H7 (cell line): ENCODE measurements around the gene TMEM95. TPM values are rescaled to one million over a fixed set of nuclear protein-coding genes. Genes with fewer than 3 reads are reported as not detected.
"Not testable (repeated sequence)": the region's sequence is repeated elsewhere in the genome, so short reads cannot be mapped to it uniquely, and the experiment has no call there.

Experiments
- DNase-seq: peaks from one replicate; pipeline ENCODE4 v3.0.0; 2012
- H3K27me3 ChIP-seq: 2 replicates; pipeline ENCODE4 v1.6.0; 2011; ENCODE audit warnings: mild to moderate bottlenecking, low read length; ENCODE audit not compliant: control insufficient read depth, insufficient read depth
- H3K36me3 ChIP-seq: replicated peaks from 2 replicates; pipeline ENCODE4 v1.5.1; 2011; ENCODE audit warnings: low read length; ENCODE audit not compliant: control insufficient read depth, insufficient read depth
- H3K4me3 ChIP-seq: 2 replicates; pipeline ENCODE4 v1.5.1; 2011; ENCODE audit warnings: low read depth, mild to moderate bottlenecking, control low read depth, low read length, moderate library complexity; ENCODE audit not compliant: insufficient read depth
- total RNA-seq: library from RNA; depleted of rRNA; stranded (reverse); fragments of >200 nt; shearing (Covaris generic); gene quantifications from 2 replicates; pipeline ENCODE4 v1.2.3, GENCODE V29; 2014

Gene TMEM95
- total RNA-seq, 1 experiment from 2014 or later: not detected

- Histone ChIP-seq H3K27me3 (peaks cover 5% of the 10 kb centered on the region; the same call in 1 of the 2 replicates), H3K4me3 (no peak overlapping the region), H3K36me3 (no peaks in the 10 kb centered on the region; the same call in 1 of the 2 replicates)
- no peak for DNase-seq
Observed at GRCh38 chr17:7348478-7349242, 6.3 kb upstream of the TMEM95 start.

GRCh38 chr17:7351665-7352502 is 3.1 kb upstream of the TMEM95 start, which contains the start of gene KCTD11:
Gene KCTD11, plus strand, starts transcription at chr17:7352162.
- H3K4me3 ChIP-seq: peak within 1 kb of the TSS; percentile 76
- DNase-seq: peak; percentile 99

GRCh38 chr17:7352503-7352889 is 2.5 kb upstream of the TMEM95 start:
- Histone ChIP-seq H3K27me3 (peaks cover 5% of the 10 kb centered on the region; the same call in 1 of the 2 replicates), H3K36me3 (no peaks in the 10 kb centered on the region), H3K4me3 (peak overlapping the region; percentile 76)
- DNase-seq: no peak

More at GRCh38 chr17:7351665-7352502, 3.1 kb upstream of the TMEM95 start, which contains the start of gene KCTD11:
- H3K27me3 ChIP-seq: peaks cover 5% of the 10 kb centered on the region; the same call in 1 of the 2 replicates
- H3K36me3 ChIP-seq: no peaks in the 10 kb centered on the region

- H3K36me3 ChIP-seq: no peaks in the 10 kb centered on the region
- H3K4me3 ChIP-seq: no peak overlapping the region
- H3K27me3 ChIP-seq: peaks cover 5% of the 10 kb centered on the region; the same call in 1 of the 2 replicates
- DNase-seq: peak; percentile 55
Observed at GRCh38 chr17:7352910-7353635, 1.9 kb upstream of the TMEM95 start.

- no peak overlapping the region for H3K4me3 ChIP-seq
Observed at GRCh38 chr17:7354262-7354843, 603 bp upstream of the TMEM95 start.

GRCh38 chr17:7355573-7355972 is 617 bp downstream of the TMEM95 start:
- no peak overlapping the region for H3K4me3 ChIP-seq
- no peaks in the 10 kb centered on the region for H3K36me3 ChIP-seq
- no peak for DNase-seq
- peaks cover 5% of the 10 kb centered on the region; the same call in 1 of the 2 replicates for H3K27me3 ChIP-seq

More at GRCh38 chr17:7354262-7354843, 603 bp upstream of the TMEM95 start:
- Histone ChIP-seq H3K27me3 (peaks cover 5% of the 10 kb centered on the region; the same call in 1 of the 2 replicates), H3K36me3 (no peaks in the 10 kb centered on the region)
- peak; percentile 46 for DNase-seq

- DNase-seq: peak; percentile 97
- Histone ChIP-seq H3K36me3 (no peaks in the 10 kb centered on the region), H3K27me3 (peaks cover 2% of the 10 kb centered on the region; the same call in 1 of the 2 replicates), H3K4me3 (peak overlapping the region; percentile 9; the same call in 1 of the 2 replicates)
Observed at GRCh38 chr17:7356072-7356549, 1.2 kb downstream of the TMEM95 start.

- no peaks in the 10 kb centered on the region; the same call in 1 of the 2 replicates for H3K27me3 ChIP-seq
- DNase-seq: peak; percentile 36
- no peaks in the 10 kb centered on the region for H3K36me3 ChIP-seq
- H3K4me3 ChIP-seq: no peak overlapping the region
Observed at GRCh38 chr17:7356756-7357155, 1.8 kb downstream of the TMEM95 start.

GRCh38 chr17:7357381-7357780 is 2.4 kb downstream of the TMEM95 start:
- Histone ChIP-seq H3K36me3 (no peaks in the 10 kb centered on the region), H3K27me3 (no peaks in the 10 kb centered on the region; the same call in 1 of the 2 replicates), H3K4me3 (no peak overlapping the region)
- no peak for DNase-seq

- no peak for DNase-seq
- Histone ChIP-seq H3K4me3 (no peak overlapping the region), H3K36me3 (no peaks in the 10 kb centered on the region), H3K27me3 (no peaks in the 10 kb centered on the region)
Observed at GRCh38 chr17:7361906-7362305, 7.0 kb downstream of the TMEM95 start.

GRCh38 chr17:7363311-7363710 is 8.4 kb downstream of the TMEM95 start:
- no peaks in the 10 kb centered on the region for H3K27me3 ChIP-seq
- no peak for DNase-seq

GRCh38 chr17:7365963-7366362 is 11.0 kb downstream of the TMEM95 start:
- H3K27me3 ChIP-seq, H3K4me3 ChIP-seq: not testable (repeated sequence)
- peak; percentile 13 for DNase-seq

More at GRCh38 chr17:7363311-7363710, 8.4 kb downstream of the TMEM95 start:
- Histone ChIP-seq H3K4me3 (no peak overlapping the region), H3K36me3 (no peaks in the 10 kb centered on the region)

GRCh38 chr17:7367083-7367482 is 12.1 kb downstream of the TMEM95 start:
- Histone ChIP-seq H3K4me3 (no peak overlapping the region), H3K36me3 (no peaks in the 10 kb centered on the region), H3K27me3 (no peaks in the 10 kb centered on the region; the same call in 1 of the 2 replicates)
- DNase-seq: no peak

More at GRCh38 chr17:7365963-7366362, 11.0 kb downstream of the TMEM95 start:
- not testable (repeated sequence) for H3K36me3 ChIP-seq
